Measurements from ENCODE around the gene TSSC4.

GRCh38 chr11:2406451-2406850 is 5.9 kb downstream of the TSSC4 start:
- TF ChIP-seq POLR2A (IDR thresholded peaks at IDR 0.05) = no peak
- no peak for TF ChIP-seq CTCF (IDR thresholded peaks at IDR 0.05)

Data from uterus (tissue), 2 donors.